Measurements from ENCODE around the gene LGI4. TPM values are rescaled to one million over a fixed set of nuclear protein-coding genes. Genes with fewer than 3 reads are reported as not detected.
A peak's percentile ranks its signal among the peaks of the same experiment; 100 is the strongest.

The LGI4 gene
- total and polyA plus RNA-seq, 11 donors = 2.2 to 15.1 (median 6.0) TPM

DNA sequence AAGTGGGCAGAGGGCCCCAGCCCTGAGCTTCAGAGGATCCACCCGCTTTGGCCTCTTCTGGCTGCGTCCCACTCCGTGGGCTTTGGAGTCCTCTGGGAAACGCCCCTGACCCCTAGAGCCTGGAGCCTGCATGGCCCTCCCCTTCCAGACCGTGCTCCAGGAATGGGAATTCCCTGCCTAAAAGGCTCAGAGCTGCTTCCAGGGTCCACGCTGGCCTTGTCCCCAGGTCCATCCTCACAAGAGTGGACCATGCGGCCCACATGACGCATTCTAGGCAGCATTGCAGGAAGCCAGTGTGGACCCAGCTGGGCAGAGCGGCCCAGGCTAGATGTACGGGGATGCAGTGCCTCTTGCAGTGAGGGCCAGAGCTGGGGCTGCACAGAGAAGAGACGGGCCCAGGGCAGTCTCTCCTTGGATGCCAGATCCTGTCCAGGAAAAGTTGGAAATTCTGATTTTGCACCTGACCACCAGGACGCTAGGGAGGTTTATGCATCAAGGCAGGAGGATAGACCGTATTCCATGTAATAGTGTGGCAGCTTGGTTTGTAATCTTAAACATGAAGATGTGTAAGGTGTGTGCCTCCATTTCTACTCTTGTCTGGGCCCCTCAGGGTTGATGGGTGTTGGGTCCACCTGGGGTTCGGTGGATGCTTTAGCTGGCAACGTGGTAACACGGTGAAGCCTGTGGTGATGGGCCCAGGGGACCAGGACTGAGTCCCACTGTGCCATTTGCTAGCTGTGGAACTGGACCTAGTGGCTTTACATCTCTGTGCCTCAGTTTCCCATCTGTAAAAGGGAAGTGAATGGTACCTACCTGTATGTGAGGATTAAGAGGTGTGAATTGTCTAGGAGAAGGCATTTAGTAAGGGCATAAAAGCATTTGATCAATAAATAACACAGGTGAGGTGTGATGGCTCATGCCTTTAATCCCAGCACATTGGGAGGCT, 34.0 kb downstream of the LGI4 start:
- peaks cover 0 to 5% (median 0%) of the 10 kb centered on the region in 12 donors for H3K4me1 ChIP-seq
- TF ChIP-seq, protein P1, sequence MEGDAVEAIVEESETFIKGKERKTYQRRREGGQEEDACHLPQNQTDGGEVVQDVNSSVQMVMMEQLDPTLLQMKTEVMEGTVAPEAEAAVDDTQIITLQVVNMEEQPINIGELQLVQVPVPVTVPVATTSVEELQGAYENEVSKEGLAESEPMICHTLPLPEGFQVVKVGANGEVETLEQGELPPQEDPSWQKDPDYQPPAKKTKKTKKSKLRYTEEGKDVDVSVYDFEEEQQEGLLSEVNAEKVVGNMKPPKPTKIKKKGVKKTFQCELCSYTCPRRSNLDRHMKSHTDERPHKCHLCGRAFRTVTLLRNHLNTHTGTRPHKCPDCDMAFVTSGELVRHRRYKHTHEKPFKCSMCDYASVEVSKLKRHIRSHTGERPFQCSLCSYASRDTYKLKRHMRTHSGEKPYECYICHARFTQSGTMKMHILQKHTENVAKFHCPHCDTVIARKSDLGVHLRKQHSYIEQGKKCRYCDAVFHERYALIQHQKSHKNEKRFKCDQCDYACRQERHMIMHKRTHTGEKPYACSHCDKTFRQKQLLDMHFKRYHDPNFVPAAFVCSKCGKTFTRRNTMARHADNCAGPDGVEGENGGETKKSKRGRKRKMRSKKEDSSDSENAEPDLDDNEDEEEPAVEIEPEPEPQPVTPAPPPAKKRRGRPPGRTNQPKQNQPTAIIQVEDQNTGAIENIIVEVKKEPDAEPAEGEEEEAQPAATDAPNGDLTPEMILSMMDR (IDR thresholded peaks at IDR 0.05) = no peak
- TF ChIP-seq POLR2A (IDR thresholded peaks at IDR 0.05) = no peak
- no peak overlapping the region for H3K27ac ChIP-seq
- WGBS, 4 donors = 69 to 78% (median 71%) methylated on average over 16 of the region's 16 CpGs
- DNase-seq = peak in 1 of 5 donors; percentile 16
- ATAC-seq = no peak
- no peaks in the 10 kb centered on the region for H3K27me3 ChIP-seq
- no peaks in the 10 kb centered on the region for H3K9me3 ChIP-seq
- no peaks in the 10 kb centered on the region for H3K36me3 ChIP-seq
- no peak overlapping the region for H3K4me3 ChIP-seq
- intact Hi-C loops (cut with DNase I) = no loop called here

DNA sequence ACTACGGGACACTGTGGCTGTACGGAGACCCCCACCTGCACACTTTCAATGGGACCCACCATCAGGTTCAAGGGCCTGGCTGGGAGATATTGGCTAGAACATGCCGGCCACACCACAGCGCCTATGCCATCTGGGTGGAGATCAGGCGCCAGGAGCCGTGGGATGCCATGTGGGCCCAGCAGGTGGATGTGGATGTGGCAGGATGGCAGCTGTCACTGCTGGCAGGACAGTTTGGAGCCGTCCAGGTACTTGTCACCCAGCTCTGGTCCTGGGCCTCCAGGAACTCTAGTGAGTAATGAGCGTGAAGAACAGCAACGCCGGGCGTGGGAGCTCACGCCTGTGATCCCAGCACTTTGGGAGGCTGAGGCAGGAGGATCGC, 35.0 kb downstream of the LGI4 start:
- no peaks in the 10 kb centered on the region for H3K27me3 ChIP-seq
- H3K4me1 ChIP-seq = peaks cover 0 to 5% (median 0%) of the 10 kb centered on the region in 12 donors
- no peak for ATAC-seq
- H3K27ac ChIP-seq = no peak overlapping the region
- H3K36me3 ChIP-seq = no peaks in the 10 kb centered on the region
- no peak overlapping the region for H3K4me3 ChIP-seq
- no peaks in the 10 kb centered on the region for H3K9me3 ChIP-seq
- intact Hi-C loops (cut with DNase I) = loop anchor here in 1 of 10 donors (5.0 kb wide), 1 partner anchor 123 kb away; no protein-coding TSS in a partner anchor
- 92 to 95% (median 93%) methylated on average over 13 of the region's 13 CpGs for WGBS, 4 donors
- DNase-seq = no peak
- no peak for TF ChIP-seq POLR2A (IDR thresholded peaks at IDR 0.05)
- TF ChIP-seq, protein P1 (IDR thresholded peaks at IDR 0.05) = no peak

DNA sequence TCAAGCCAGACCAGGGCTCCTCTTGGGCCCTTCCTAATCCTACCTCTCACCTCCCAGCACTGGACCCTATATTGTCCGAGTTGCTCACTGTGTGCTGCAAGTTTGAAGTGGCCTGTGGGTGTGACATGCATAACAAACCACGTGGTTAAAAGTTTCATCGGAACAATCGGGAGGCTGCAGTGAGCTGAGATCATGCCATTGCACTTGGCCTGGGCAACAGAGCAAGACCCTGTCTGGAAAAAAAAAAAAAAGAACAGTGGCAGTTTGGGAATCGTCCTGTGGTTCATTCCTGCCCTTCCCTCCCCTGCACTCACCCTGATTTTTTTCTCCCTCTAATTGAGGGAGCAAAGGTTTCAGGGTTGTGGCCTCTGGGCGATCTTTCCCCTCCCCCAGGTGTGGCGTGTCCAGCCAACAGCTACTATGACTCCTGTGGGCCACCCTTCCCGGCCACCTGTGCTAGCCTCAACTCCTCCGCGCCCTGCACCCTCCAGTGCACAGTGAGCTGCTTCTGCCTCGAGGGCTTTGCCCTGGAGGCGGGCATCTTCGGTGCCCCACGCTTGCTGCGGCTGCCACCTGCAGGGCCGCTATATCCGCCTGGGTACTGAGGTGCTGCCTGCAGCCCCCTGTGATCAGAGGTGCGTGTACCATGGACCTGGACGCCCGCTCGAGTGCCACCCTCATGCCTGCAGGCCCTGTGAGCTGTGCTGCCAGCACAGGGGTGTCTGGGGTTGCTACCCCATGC, 35.5 kb downstream of the LGI4 start:
- WGBS, 4 donors = 76 to 86% (median 82%) methylated on average over 13 to 21 of the region's 21 CpGs
- H3K4me3 ChIP-seq = no peak overlapping the region
- no peaks in the 10 kb centered on the region for H3K9me3 ChIP-seq
- DNase-seq (peak in 1 of 5 donors; percentile 62), ATAC-seq (peak in 1 of 4 donors; percentile 21)
- TF ChIP-seq, protein P1 (IDR thresholded peaks at IDR 0.05) = no peak
- no peak for TF ChIP-seq POLR2A (IDR thresholded peaks at IDR 0.05)
- no peak overlapping the region for H3K27ac ChIP-seq
- H3K36me3 ChIP-seq = no peaks in the 10 kb centered on the region
- intact Hi-C loops (cut with DNase I) = loop anchor here in 1 of 10 donors (5.0 kb wide), 1 partner anchor 122 kb away; no protein-coding TSS in a partner anchor
- peaks cover 0 to 5% (median 0%) of the 10 kb centered on the region in 12 donors for H3K4me1 ChIP-seq
- H3K27me3 ChIP-seq = no peaks in the 10 kb centered on the region
